Thoracic aorta (tissue), 2 donors: Measurements from ENCODE around the gene CNDP2. TPM values are rescaled to one million over a fixed set of nuclear protein-coding genes. Genes with fewer than 3 reads are reported as not detected.

Experiments
- ATAC-seq: fragments of 150-250 bp; one replicate; pipeline ENCODE4 v1.8.0; 2017; ENCODE audit warnings: low read depth; ENCODE audit not compliant: insufficient number of reproducible peaks, low FRiP score
- DNase-seq: peaks from one replicate; pipeline ENCODE4 v3.0.0-alpha.2; 2020; ENCODE audit warnings: low spot score
- H3K27ac ChIP-seq, 2 donors: fragments of 200-600 bp; sonication (generic); 1 replicate in 1 of 2; 2 replicates in 1 of 2; pipeline ENCODE4 v1.5.1; 2016; ENCODE audit warnings: mild to moderate bottlenecking in 2 of 2, moderate library complexity in 2 of 2
- H3K27me3 ChIP-seq: fragments of 200-600 bp; sonication (generic); replicated peaks from 2 replicates; pipeline ENCODE4 v1.6.0; 2016; ENCODE audit warnings: mild to moderate bottlenecking; ENCODE audit not compliant: insufficient read depth
- H3K36me3 ChIP-seq: fragments of 200-600 bp; sonication (generic); one replicate; pipeline ENCODE4 v1.5.1; 2016
- H3K4me1 ChIP-seq, 2 donors: fragments of 200-600 bp; sonication (generic); 1 replicate in 1 of 2; 2 replicates in 1 of 2; pipeline versions ENCODE4 v1.5.1 to v1.6.0; 2016; ENCODE audit warnings: low read depth in 2 of 2, mild to moderate bottlenecking in 1 of 2; ENCODE audit not compliant: control insufficient read depth in 1 of 2
- H3K4me3 ChIP-seq: fragments of 200-600 bp; sonication (generic); 2 replicates; pipeline ENCODE4 v1.5.1; 2016; ENCODE audit warnings: mild to moderate bottlenecking
- H3K9me3 ChIP-seq: fragments of 200-600 bp; sonication (generic); 2 replicates; pipeline ENCODE4 v1.5.1; 2016
- CTCF ChIP-seq: fragments of 200-600 bp; sonication (generic); IDR thresholded peaks from one replicate; pipeline ENCODE4 v1.5.1; 2019; ENCODE audit warnings: antibody characterized with exemption
- total RNA-seq, 2 donors: library from RNA; depleted of rRNA; stranded (reverse); fragments of >200 nt; gene quantifications; one replicate each; pipeline versions ENCODE4 v1.1.0 to v1.2.3, GENCODE V29; 2016

CNDP2 gene
- total RNA-seq, 2 donors from 2014 or later: 44.3 to 106 TPM

GRCh38 chr18:74488354-74488753 is 7.8 kb upstream of the CNDP2 start:
- Histone ChIP-seq H3K36me3 (no peaks in the 10 kb centered on the region), H3K9me3 (no peaks in the 10 kb centered on the region), H3K27me3 (no peaks in the 10 kb centered on the region), H3K27ac (no peak overlapping the region), H3K4me3 (no peak overlapping the region), H3K4me1 (peaks cover 7 to 9% of the 10 kb centered on the region in 2 donors)
- TF ChIP-seq CTCF: no peak
- DNase-seq (no peak), ATAC-seq (no peak)

GRCh38 chr18:74488864-74489263 is 7.3 kb upstream of the CNDP2 start:
- H3K9me3 ChIP-seq: no peaks in the 10 kb centered on the region
- ATAC-seq (no peak), DNase-seq (no peak)
- no peak for TF ChIP-seq CTCF
- no peak overlapping the region for H3K4me3 ChIP-seq
- no peaks in the 10 kb centered on the region for H3K27me3 ChIP-seq
- peaks cover 7 to 9% of the 10 kb centered on the region in 2 donors for H3K4me1 ChIP-seq
- no peak overlapping the region for H3K27ac ChIP-seq
- no peaks in the 10 kb centered on the region for H3K36me3 ChIP-seq

- DNase-seq (no peak), ATAC-seq (no peak)
- Histone ChIP-seq H3K36me3 (no peaks in the 10 kb centered on the region), H3K4me1 (peaks cover 6 to 7% of the 10 kb centered on the region in 2 donors), H3K4me3 (no peak overlapping the region), H3K9me3 (no peaks in the 10 kb centered on the region), H3K27ac (no peak overlapping the region), H3K27me3 (no peaks in the 10 kb centered on the region)
- no peak for TF ChIP-seq CTCF
These were observed 6.5 kb upstream of the CNDP2 start for GRCh38 chr18:74489676-74490075.

GRCh38 chr18:74492259-74492658 is 3.9 kb upstream of the CNDP2 start:
- no peak overlapping the region for H3K27ac ChIP-seq
- ATAC-seq: no peak
- no peaks in the 10 kb centered on the region for H3K9me3 ChIP-seq
- no peaks in the 10 kb centered on the region for H3K36me3 ChIP-seq
- no peak overlapping the region for H3K4me3 ChIP-seq
- no peaks in the 10 kb centered on the region for H3K27me3 ChIP-seq
- TF ChIP-seq CTCF: no peak
- DNase-seq: no peak
- H3K4me1 ChIP-seq: peaks cover 5 to 6% of the 10 kb centered on the region in 2 donors

GRCh38 chr18:74493689-74494088 is 2.5 kb upstream of the CNDP2 start:
- Histone ChIP-seq H3K27ac (no peak overlapping the region), H3K36me3 (no peaks in the 10 kb centered on the region), H3K4me1 (peaks cover 8 to 9% of the 10 kb centered on the region in 2 donors), H3K27me3 (no peaks in the 10 kb centered on the region), H3K9me3 (no peaks in the 10 kb centered on the region), H3K4me3 (no peak overlapping the region)
- TF ChIP-seq CTCF: peak; percentile 43
- DNase-seq (no peak), ATAC-seq (no peak)
